ENCODE data around the gene REPS2. TPM values are rescaled to one million over a fixed set of nuclear protein-coding genes. Genes with fewer than 3 reads are reported as not detected.

Gene REPS2
- total RNA-seq, 1 experiment from 2014 or later: 1.1 TPM

- no peak for DNase-seq (ENCODE audit: low spot score)
Observed at GRCh38 chrX:17035111-17035510, 88.7 kb downstream of the REPS2 start.

DNA sequence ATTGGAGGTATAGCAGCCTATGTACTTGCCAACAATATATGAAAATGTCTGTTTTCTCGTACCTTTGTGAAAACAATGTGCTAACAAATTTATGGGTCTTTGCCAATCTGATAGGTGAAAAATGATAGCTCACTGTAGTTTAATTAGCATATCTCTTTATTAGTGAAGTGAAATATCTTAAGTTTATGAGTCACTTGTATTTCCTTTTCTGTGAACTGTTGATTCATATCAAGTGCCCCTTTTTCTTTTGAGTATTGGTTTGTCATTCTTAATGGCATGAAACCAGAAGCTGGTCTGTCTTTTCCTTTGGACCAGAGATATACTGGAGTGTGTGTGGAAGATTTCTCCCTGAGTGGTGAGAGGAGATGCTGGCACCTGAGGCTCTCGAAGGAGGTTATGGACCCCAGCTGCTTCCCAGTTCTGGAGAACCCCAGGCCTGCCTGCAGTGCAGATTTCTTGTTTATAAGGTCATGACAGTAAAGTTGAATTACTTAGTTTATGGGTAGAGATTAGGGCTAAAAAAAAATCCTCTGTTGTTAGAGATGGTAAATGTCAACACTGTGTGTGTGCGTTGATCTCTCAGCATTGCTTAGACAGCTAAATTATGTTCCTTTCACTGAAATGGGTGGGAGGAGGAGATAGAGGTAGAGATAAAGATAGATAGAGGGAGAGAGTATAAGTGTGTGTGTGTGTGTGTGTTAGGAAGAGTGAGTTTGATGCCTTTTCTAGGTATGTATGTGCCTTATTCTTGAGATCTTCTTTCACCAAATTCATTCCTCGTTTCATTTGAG lies 89.9 kb downstream of the REPS2 start:
- no peak for DNase-seq (ENCODE audit: low spot score)

GRCh38 chrX:17038277-17038676 lies 91.8 kb downstream of the REPS2 start:
- no peak for DNase-seq (ENCODE audit: low spot score)

GRCh38 chrX:17038681-17039161 lies 92.3 kb downstream of the REPS2 start:
- DNase-seq (ENCODE audit: low spot score): peak; percentile 16

- peak; percentile 48 for DNase-seq (ENCODE audit: low spot score)
Observed at GRCh38 chrX:17039826-17040225, 93.4 kb downstream of the REPS2 start.

GRCh38 chrX:17040711-17041110 lies 94.3 kb downstream of the REPS2 start:
- DNase-seq (ENCODE audit: low spot score): no peak

DNA sequence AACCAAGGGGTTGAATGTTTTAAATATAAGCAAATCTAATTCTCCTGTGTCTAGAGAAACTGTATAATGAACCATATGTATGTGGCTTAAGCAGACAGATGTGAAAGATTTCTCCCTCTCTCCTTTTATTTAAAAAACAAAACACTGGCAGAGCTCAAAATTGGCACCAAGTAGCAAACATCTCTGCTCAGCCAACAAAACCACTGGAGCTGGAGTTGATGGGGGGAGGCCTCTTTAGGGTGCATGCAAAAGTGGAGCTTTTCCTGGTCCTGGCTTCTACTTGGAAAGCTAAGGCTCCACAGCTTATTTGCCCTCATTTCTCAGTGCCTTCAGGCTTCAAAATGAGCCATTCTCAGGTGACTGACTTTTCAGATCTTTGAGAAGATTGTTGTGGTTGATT lies 95.6 kb downstream of the REPS2 start:
- DNase-seq (ENCODE audit: low spot score): no peak

DNA sequence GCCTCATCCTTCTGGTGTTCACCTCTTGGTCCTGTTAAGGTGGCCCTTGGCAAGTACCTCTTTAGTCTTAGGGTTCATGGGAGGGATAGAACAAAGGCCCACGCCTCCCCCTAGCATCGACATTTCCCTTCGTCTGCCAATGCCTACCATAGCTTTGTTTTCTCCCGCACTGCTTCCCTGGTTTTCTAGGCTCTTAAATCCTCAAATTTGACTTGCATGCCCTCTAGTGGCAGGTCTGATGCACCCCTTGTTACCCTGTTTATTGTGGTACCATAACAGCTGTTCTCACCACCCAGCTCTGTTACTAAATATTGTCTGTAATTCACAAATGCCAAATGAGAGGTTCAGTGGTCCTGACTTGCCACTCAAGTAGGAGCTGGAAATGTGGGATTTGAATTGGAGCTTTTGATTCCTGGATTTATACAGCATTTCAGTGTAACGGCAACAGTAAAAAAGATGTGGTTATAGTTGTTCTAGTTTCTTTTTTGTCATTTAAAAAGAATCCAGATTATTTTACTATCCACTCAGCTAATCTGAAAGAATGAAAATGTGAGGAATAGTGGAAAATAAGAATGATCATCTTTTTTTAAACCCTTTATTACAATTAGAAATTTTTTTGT lies 100.1 kb downstream of the REPS2 start:
- peak; percentile 69 for DNase-seq (ENCODE audit: low spot score)

GRCh38 chrX:17047224-17047623 lies 100.8 kb downstream of the REPS2 start:
- DNase-seq (ENCODE audit: low spot score): no peak

GRCh38 chrX:17052210-17052609 lies 105.8 kb downstream of the REPS2 start:
- DNase-seq (ENCODE audit: low spot score): no peak

GRCh38 chrX:17052793-17053192 lies 106.3 kb downstream of the REPS2 start:
- no peak for DNase-seq (ENCODE audit: low spot score)

DNA sequence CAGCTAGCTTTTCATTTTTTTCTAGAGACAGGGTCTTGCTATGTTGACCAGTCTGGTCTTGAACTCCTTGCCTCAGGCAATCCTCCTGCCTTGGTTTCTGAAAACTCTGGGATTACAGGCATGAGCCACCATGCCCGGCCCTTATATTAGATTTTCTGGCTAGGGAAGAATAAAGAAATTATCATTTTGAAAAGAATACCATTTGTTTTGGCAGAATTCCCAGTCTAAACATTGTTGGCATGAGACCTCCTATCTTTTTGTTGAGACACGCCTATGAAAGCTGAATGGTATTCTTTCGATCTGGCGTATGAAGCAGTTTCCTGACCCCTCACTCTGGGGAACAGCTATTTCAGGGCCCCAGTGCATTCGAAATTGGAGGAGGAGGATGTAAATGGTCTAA lies 107.0 kb downstream of the REPS2 start:
- no peak for DNase-seq (ENCODE audit: low spot score)

GRCh38 chrX:17056868-17057608 lies 110.6 kb downstream of the REPS2 start:
- DNase-seq (ENCODE audit: low spot score): no peak

DNA sequence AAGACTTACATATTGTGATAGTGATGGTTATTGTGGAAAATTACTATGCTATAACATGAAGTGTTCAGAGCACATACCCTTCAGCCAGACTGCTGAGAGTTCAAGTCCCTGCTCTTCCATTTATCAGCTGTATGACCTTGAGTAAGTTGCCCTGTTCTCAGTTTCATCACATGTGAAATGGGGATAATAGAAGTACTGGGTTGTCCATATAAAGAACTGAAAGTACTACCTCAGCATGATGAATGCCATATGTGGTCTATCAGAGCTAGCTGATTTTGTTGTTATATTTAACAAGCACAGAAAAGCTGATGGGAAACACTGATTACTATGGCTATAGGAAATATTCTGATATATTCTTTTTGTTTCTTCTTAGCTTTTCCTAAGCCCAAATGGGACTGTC lies 115.6 kb downstream of the REPS2 start:
- no peak for DNase-seq (ENCODE audit: low spot score)

DNA sequence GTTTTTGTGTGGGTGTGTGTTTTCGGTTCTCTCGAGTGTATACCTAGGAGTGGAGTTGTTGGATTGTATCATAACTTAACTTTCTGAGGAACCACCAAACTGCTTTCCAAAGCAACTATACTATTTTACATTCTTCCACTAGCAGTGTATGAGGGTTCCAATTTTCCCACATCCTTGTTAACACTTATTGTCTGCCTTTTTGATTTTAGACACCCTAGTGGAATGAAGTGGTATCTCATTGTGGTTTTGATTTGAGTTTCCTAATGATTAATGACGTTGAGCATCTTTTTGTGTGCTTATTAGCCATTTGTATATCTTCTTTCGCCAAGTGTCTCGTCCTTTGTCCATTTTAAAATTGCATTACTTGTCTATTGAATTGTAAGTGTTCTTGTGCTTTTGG lies 118.6 kb downstream of the REPS2 start:
- no peak for DNase-seq (ENCODE audit: low spot score)

DNA sequence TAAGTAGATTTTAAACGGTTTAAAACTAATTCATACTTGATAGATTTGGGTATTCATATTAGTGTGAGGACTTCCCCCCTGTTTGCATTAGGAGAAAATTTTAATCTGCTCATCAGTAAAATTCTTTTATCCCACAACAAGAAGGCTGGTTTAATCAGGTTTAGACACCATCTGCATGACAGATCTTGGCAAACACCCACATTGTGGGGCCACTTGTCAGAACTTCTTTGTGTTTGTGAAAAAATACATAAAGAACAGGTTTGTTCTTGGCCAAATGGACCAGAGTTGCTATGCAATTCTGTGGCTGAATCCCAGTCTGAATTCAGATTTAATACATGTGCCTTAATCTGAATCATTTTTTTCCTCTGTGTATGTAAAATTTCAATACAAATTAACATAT lies 121.1 kb downstream of the REPS2 start:
- no peak for DNase-seq (ENCODE audit: low spot score)

- DNase-seq (ENCODE audit: low spot score): no peak
Observed at GRCh38 chrX:17072301-17072700, 125.8 kb downstream of the REPS2 start.

DNA sequence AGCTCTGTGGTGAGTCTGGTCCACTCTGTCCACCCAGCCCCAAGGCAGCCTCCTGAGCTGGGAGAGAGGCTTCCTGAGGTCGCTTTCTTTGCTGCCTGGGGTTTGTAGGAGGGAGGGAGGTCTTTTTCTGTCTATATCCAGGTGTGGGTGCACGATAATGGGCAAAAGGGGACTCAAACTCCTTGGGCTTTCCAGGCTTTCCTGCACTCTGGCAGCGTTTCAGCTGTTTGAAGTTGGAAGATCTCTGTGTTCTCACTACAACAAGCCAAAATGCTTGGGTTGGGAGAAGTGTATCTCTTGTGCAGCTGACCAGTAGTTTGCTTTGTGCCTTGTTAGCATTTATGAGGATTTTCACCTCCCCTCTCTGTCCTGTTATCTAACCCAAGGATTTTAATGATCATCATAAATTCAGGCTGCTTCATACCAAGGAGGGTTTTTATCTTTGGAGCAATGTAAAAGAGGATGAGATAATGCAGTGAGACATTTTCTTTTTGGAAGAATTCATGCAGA lies 126.3 kb downstream of the REPS2 start:
- DNase-seq (ENCODE audit: low spot score): no peak

DNA sequence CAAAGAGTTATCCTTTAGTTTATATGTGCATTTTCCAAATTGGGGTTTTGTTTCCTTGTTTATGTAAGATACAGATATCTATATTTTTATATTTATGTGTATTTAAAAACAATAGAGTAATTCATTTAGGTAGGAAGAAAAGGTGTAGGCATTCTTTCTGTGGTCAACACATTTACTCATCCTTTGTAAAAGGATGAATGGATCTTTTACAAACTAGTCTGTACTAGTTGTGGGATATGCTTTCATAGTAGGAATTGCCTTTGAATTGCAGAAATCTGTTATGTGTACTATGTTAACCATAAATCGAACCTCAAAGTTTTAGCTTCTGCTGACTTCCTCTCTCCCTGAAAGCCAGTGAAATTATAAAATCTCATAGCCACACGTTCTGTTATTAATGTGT lies 128.5 kb downstream of the REPS2 start:
- no peak for DNase-seq (ENCODE audit: low spot score)

DNA sequence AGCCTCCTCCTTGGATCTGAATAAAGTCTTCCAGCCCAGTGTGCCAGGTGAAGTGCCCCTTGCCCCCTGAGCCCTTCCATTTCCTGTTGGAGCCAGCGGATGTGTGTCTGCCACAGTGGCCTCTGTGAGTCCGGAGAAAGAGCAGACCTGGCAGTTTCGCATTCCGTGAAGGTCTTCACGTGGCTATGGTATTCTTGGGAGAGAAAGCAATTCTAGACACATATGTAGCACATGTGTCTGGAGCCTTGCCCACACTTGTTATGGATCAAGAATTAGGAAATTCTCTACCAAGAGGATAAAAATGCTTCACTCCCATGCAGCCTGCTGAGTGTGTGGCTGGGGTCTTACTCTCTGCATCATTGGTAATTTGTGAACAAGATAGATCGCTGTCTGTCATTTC lies 130.9 kb downstream of the REPS2 start:
- no peak for DNase-seq (ENCODE audit: low spot score)

- peak; percentile 8 for DNase-seq (ENCODE audit: low spot score)
Observed at GRCh38 chrX:17078031-17078720, 131.7 kb downstream of the REPS2 start.

DNA sequence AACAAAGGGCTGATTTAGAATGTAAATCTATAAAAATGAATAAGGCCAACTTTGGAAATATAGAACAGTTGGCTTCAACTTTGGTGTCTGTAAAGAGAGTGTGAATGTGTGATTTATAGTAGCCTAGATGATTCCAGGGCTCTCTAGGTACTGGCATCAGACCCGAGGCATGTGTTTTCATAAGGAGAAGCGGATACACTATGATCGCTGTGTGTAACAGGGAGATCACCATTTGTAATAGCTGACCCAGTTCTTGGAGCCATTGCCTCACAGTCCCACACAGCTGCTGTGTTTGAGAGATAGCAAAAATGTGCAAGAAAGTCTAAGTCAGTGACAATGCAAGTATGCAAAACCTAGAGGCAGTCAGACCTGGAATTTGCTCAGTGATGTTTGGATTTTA lies 135.1 kb downstream of the REPS2 start:
- no peak for DNase-seq (ENCODE audit: low spot score)

Data from H4 (cell line).